ENCODE data around the gene ARHGAP18.

DNA sequence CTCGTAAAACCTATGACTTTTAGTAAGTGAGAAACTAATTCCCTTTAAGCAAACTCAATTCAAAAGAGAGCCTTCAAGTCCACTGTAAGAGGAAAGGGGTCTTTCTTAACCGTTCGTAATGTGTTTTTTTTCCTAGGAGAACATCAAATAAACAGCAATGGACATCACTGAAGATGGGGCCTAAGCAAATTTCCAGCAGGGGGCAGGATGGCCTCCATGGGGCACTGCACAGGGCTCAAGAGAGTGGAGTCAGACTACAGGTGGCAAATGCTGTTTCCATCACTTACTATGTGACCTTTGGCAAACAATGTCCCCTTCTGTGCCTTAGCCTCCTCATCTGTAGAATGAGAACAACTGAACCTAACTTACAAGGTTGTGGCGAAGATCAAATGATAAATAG, 88.7 kb downstream of the ARHGAP18 start:
- TF ChIP-seq, protein P1, sequence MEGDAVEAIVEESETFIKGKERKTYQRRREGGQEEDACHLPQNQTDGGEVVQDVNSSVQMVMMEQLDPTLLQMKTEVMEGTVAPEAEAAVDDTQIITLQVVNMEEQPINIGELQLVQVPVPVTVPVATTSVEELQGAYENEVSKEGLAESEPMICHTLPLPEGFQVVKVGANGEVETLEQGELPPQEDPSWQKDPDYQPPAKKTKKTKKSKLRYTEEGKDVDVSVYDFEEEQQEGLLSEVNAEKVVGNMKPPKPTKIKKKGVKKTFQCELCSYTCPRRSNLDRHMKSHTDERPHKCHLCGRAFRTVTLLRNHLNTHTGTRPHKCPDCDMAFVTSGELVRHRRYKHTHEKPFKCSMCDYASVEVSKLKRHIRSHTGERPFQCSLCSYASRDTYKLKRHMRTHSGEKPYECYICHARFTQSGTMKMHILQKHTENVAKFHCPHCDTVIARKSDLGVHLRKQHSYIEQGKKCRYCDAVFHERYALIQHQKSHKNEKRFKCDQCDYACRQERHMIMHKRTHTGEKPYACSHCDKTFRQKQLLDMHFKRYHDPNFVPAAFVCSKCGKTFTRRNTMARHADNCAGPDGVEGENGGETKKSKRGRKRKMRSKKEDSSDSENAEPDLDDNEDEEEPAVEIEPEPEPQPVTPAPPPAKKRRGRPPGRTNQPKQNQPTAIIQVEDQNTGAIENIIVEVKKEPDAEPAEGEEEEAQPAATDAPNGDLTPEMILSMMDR (IDR thresholded peaks at IDR 0.05), result no peak
- TF ChIP-seq POLR2A (IDR thresholded peaks at IDR 0.05), result no peak

Measured in lower leg skin (tissue), 3 donors.